HepG2 (cell line): ENCODE data around the gene ZNF324B. TPM values are rescaled to one million over a fixed set of nuclear protein-coding genes. Genes with fewer than 3 reads are reported as not detected.

Source experiments
- ARNTL ChIP-seq: sonication (generic); formaldehyde crosslinking; IDR thresholded peaks from 2 replicates; pipeline ENCODE4 v1.4.0; 2020; ENCODE audit warnings: mild to moderate bottlenecking, missing genetic modification reagents
- ELF1 ChIP-seq: sonication (generic); formaldehyde crosslinking; IDR thresholded peaks from 2 replicates; pipeline ENCODE4 v1.4.0; 2020; ENCODE audit warnings: missing genetic modification reagents
- FOXC1 ChIP-seq: sonication (generic); formaldehyde crosslinking; IDR thresholded peaks from 2 replicates; pipeline ENCODE4 v1.8.0; 2022; ENCODE audit warnings: mild to moderate bottlenecking, missing genetic modification reagents, borderline replicate concordance
- FUBP1 ChIP-seq: sonication (generic); formaldehyde crosslinking; IDR thresholded peaks from 2 replicates; pipeline ENCODE4 v1.5.1; 2020; ENCODE audit warnings: missing genetic modification reagents, mild to moderate bottlenecking, borderline replicate concordance
- HHEX ChIP-seq: IDR thresholded peaks from 2 replicates; pipeline ENCODE4 v1.6.1; 2016; ENCODE audit warnings: control low read depth
- IRX3 ChIP-seq: sonication (generic); formaldehyde crosslinking; IDR thresholded peaks from 2 replicates; pipeline ENCODE4 v1.8.1; 2023; ENCODE audit warnings: mild to moderate bottlenecking, low read depth, missing genetic modification reagents, borderline replicate concordance
- JUN ChIP-seq: sonication (generic); formaldehyde crosslinking; IDR thresholded peaks from 2 replicates; pipeline ENCODE4 v1.4.0; 2020; ENCODE audit warnings: mild to moderate bottlenecking, missing genetic modification reagents
- MIER3 ChIP-seq: IDR thresholded peaks from 2 replicates; pipeline ENCODE4 v1.6.1; 2016; ENCODE audit warnings: missing compliant biosample characterization, borderline replicate concordance
- PAWR ChIP-seq: sonication (generic); formaldehyde crosslinking; IDR thresholded peaks from 2 replicates; pipeline ENCODE4 v1.4.0; 2020; ENCODE audit warnings: missing genetic modification reagents, mild to moderate bottlenecking, borderline replicate concordance
- RCOR2 ChIP-seq: IDR thresholded peaks from 2 replicates; pipeline ENCODE4 v1.6.1; 2016; ENCODE audit warnings: missing biosample characterization, missing genetic modification reagents
- REST ChIP-seq, 2 experiments: IDR thresholded peaks; 2 replicates each; pipeline ENCODE4 v1.6.1; 2011 to 2012; ENCODE audit warnings: low read length in 2 of 2, borderline replicate concordance in 1 of 2, low read depth in 1 of 2, mild to moderate bottlenecking in 1 of 2, moderate library complexity in 1 of 2
- RXRB ChIP-seq: IDR thresholded peaks from 2 replicates; pipeline ENCODE4 v1.6.1; 2016; ENCODE audit warnings: borderline replicate concordance, missing genetic modification reagents, missing compliant biosample characterization
- SATB2 ChIP-seq: sonication (generic); formaldehyde crosslinking; IDR thresholded peaks from 2 replicates; pipeline ENCODE4 v1.5.0; 2020; ENCODE audit warnings: missing genetic modification reagents
- TAF1 ChIP-seq: sonication (generic); formaldehyde crosslinking; IDR thresholded peaks from 2 replicates; pipeline ENCODE4 v1.4.0; 2020; ENCODE audit warnings: missing genetic modification reagents
- TCF7L2 ChIP-seq: IDR thresholded peaks from 2 replicates; pipeline ENCODE4 v1.6.1; 2011; ENCODE audit warnings: mild to moderate bottlenecking, low read depth, low read length, moderate library complexity
- TEAD3 ChIP-seq: optimal IDR thresholded peaks from 2 replicates; pipeline ENCODE3; 2016; ENCODE audit warnings: borderline replicate concordance
- XRCC5 ChIP-seq: fragments of 200-400 bp; formaldehyde crosslinking; optimal IDR thresholded peaks from 2 replicates; pipeline ENCODE3; 2017; ENCODE audit warnings: mild to moderate bottlenecking, low read length
- ZFP36L1 ChIP-seq: sonication (generic); formaldehyde crosslinking; IDR thresholded peaks from 2 replicates; pipeline ENCODE4 v1.8.0; 2022; ENCODE audit warnings: mild to moderate bottlenecking, missing genetic modification reagents, moderate library complexity
- ZNF10 ChIP-seq: sonication (generic); formaldehyde crosslinking; IDR thresholded peaks from 2 replicates; pipeline ENCODE4 v1.4.0; 2020; ENCODE audit warnings: mild to moderate bottlenecking, low read depth, missing genetic modification reagents, borderline replicate concordance
- ZNF224 ChIP-seq: sonication (generic); formaldehyde crosslinking; IDR thresholded peaks from 2 replicates; pipeline ENCODE4 v1.5.0; 2020; ENCODE audit warnings: mild to moderate bottlenecking, missing genetic modification reagents
- ZNF235 ChIP-seq: sonication (generic); formaldehyde crosslinking; IDR thresholded peaks from 2 replicates; pipeline ENCODE4 v1.8.1; 2023; ENCODE audit warnings: mild to moderate bottlenecking, missing genetic modification reagents, borderline replicate concordance
- ZNF264 ChIP-seq: sonication (generic); formaldehyde crosslinking; IDR thresholded peaks from 2 replicates; pipeline ENCODE4 v1.4.0; 2020; ENCODE audit warnings: missing genetic modification reagents
- polyA plus RNA-seq, 8 experiments: library from polyadenylated mRNA; depleted of rRNA in 3 of 8; stranded (reverse) in 7 of 8; unstranded in 1 of 8; fragments of >200 nt; fragmentation: Illumina TruSeq in 4 of 8; extraction: Trizol in 4 of 8; gene quantifications; 2 replicates each; pipeline versions ENCODE4 v1.2.1 to v1.2.3, GENCODE V29; 2011 to 2016; ENCODE audit warnings: low read depth in 4 of 8, missing spikeins in 1 of 8, mixed read lengths in 1 of 8; ENCODE audit not compliant: insufficient read depth in 1 of 8
- total RNA-seq, 5 experiments: library from RNA; depleted of rRNA; stranded (reverse); fragments of >200 nt; fragmentation: Illumina TruSeq; extraction: Trizol; gene quantifications; 2 replicates each; pipeline ENCODE4 v1.2.3, GENCODE V29; 2016; ENCODE audit warnings: low read depth in 1 of 5

Gene ZNF324B
- total and polyA plus RNA-seq, 2 of the 13 experiments (the other 11 are each of a cell fraction or from before 2014, with no cell fraction given), result 0.53 to 3.0 TPM

GRCh38 chr19:58406818-58407657 is 44.4 kb upstream of the ZNF324B start (continued):
- TF ChIP-seq PAWR (CRISPR knock-in tag), result 0 out of 2 replicates have a peak, but pooled peaks have one; percentile 37
- no peak for TF ChIP-seq ARNTL (CRISPR knock-in tag)
- TF ChIP-seq REST (IDR thresholded peaks at IDR 0.05; ENCODE audit: borderline replicate concordance in 1 of 2, low read depth in 1 of 2, low read length in 2 of 2), result no peak
- no peak for TF ChIP-seq ZFP36L1
- TF ChIP-seq ZNF235, result no peak
- TF ChIP-seq FUBP1 (CRISPR knock-in tag), result no peak
- no peak for TF ChIP-seq HHEX
- no peak for TF ChIP-seq ZNF224 (CRISPR knock-in tag)
- no peak for TF ChIP-seq JUN
- 0 out of 2 replicates have a peak, but pooled peaks have one; percentile 42 for TF ChIP-seq IRX3 (CRISPR knock-in tag)
- TF ChIP-seq RXRB (CRISPR knock-in tag), result peak; percentile 57
- TF ChIP-seq TCF7L2, result no peak
- 0 out of 2 replicates have a peak, but pooled peaks have one; percentile 11 for TF ChIP-seq FOXC1 (CRISPR knock-in tag)
- no peak for TF ChIP-seq RCOR2 (CRISPR knock-in tag)
- TF ChIP-seq ZNF264 (CRISPR knock-in tag), result no peak
- peak; percentile 98 for TF ChIP-seq TEAD3
- 0 out of 2 replicates have a peak, but pooled peaks have one; percentile 25 for TF ChIP-seq MIER3 (CRISPR knock-in tag)
- no peak for TF ChIP-seq TAF1 (CRISPR knock-in tag)
- TF ChIP-seq ZNF10 (CRISPR knock-in tag), result no peak
- 0 out of 2 replicates have a peak, but pooled peaks have one; percentile 14 for TF ChIP-seq ELF1 (CRISPR knock-in tag)
- TF ChIP-seq SATB2 (CRISPR knock-in tag), result no peak
- TF ChIP-seq XRCC5, result peak; percentile 37
